ENCODE data around the gene MAP1LC3B.

MAP1LC3B gene

GRCh38 chr16:87391324-87391949 is 699 bp upstream of the MAP1LC3B start:
- H3K9me3 Mint-ChIP-seq = no peaks in the 10 kb centered on the region
- H3K4me3 Mint-ChIP-seq = peak overlapping the region; percentile 83 to 85
- DNase-seq (no peak), ATAC-seq (replicated peaks) (no peak)
- H3K27ac Mint-ChIP-seq = peak overlapping the region; percentile 89 to 90
- H3K36me3 Mint-ChIP-seq (ENCODE audit: insufficient read depth) = peaks cover 41% of the 10 kb centered on the region
- peaks cover 46 to 48% of the 10 kb centered on the region in 2 donors for H3K4me1 Mint-ChIP-seq (ENCODE audit: low read depth in 2 of 2)
- no peaks in the 10 kb centered on the region for H3K27me3 Mint-ChIP-seq

GRCh38 chr16:87392821-87393679 is 914 bp downstream of the MAP1LC3B start:
- ATAC-seq (replicated peaks) (no peak), DNase-seq (peak in 2 of 3 experiments; percentile 19 to 42)
- Mint-ChIP-seq H3K4me3 (peak overlapping the region; percentile 82 to 90), H3K4me1 (ENCODE audit: low read depth in 2 of 2) (peaks cover 36 to 41% of the 10 kb centered on the region in 2 donors), H3K9me3 (no peaks in the 10 kb centered on the region), H3K27ac (peak overlapping the region; percentile 71 to 88), H3K27me3 (no peaks in the 10 kb centered on the region), H3K36me3 (ENCODE audit: insufficient read depth) (peaks cover 56% of the 10 kb centered on the region)

- Mint-ChIP-seq H3K27me3 (no peaks in the 10 kb centered on the region), H3K36me3 (ENCODE audit: insufficient read depth) (peaks cover 55% of the 10 kb centered on the region), H3K27ac (peak overlapping the region; percentile 56 to 88), H3K4me3 (peak overlapping the region; percentile 82 to 90), H3K4me1 (ENCODE audit: low read depth in 2 of 2) (peaks cover 34 to 35% of the 10 kb centered on the region in 2 donors), H3K9me3 (no peaks in the 10 kb centered on the region)
- no peak for DNase-seq
- ATAC-seq (replicated peaks) = no peak
These were observed 1.5 kb downstream of the MAP1LC3B start for GRCh38 chr16:87393680-87394055.

- no peak for DNase-seq
- Mint-ChIP-seq H3K4me1 (ENCODE audit: low read depth in 2 of 2) (peaks cover 31 to 34% of the 10 kb centered on the region in 2 donors), H3K36me3 (ENCODE audit: insufficient read depth) (peaks cover 72% of the 10 kb centered on the region), H3K27me3 (no peaks in the 10 kb centered on the region), H3K9me3 (no peaks in the 10 kb centered on the region), H3K4me3 (peak overlapping the region; percentile 27 to 41), H3K27ac (peak overlapping the region; percentile 56 to 88)
- no peak for ATAC-seq (replicated peaks)
These were observed 3.2 kb downstream of the MAP1LC3B start for GRCh38 chr16:87395181-87395842.

DNA sequence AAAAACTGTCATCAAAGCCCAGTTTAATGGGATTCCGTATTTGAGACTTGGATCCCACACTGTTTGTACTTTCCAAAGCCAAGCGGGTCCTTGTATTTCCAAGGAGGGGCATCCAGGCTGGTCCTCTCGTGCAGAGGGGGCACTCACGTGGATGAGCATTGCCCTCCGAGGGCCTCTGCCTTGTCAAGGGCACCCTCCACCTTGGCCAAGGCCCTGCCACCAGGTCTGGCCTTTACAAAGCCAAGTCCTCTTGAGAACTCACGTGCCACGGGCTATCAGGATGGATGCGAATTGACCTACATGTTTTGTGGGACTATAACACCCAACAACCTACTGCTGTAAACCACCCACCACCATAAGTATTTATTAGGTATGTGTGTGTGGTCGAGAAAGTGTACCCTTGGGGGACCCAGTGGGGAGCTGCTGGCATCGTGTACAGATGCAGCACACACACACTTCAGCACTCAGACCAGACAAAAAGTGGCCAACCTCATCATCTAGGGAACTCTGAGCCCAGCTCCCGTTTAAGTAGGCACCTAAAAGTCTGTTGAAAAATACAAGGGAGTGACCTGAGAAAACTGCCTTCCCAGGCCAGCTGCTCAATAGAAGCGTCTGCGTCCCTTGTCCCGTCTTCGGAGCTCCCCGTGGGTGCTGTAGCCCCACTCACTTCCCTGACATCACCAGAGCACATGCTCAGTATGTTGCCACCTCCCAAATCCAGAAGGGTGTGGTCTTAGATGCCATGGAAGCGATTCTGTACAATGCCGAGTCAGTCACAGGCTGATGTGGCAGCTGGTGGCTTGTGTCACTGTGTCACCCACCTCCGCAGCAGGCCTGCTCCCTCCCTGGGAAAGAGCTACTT is 12.9 kb downstream of the MAP1LC3B start:
- H3K27me3 Mint-ChIP-seq = no peaks in the 10 kb centered on the region
- peak; percentile 15 for ATAC-seq (replicated peaks)

DNA sequence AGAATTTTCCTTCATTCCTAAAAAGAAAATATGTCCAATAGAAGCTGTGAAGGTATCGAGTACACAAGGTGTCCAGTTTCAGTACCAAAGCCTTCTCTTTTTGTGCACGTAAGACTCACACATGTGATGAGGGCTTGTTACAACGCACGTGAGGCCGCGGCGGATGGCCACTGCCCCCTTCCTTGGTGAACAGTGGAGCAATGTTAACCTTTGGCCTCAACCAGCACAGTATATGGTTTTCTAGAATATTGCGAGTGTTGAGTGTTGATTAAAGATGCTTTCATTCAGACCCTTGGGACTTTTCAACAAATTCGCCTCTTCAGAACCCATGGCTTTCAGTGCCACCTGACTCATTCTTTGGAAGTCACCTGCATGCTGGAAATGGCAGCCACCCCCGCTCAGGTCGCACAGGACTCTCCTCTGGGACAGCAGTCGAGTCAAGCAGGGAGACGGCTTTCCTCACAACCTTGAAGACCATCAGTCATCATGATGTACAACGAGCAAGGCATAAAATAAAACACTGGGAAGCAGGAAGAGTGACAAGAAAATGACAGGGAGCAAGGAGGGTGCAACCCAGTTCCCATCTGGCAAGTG is 14.5 kb downstream of the MAP1LC3B start:
- H3K27ac Mint-ChIP-seq = no peak overlapping the region
- H3K36me3 Mint-ChIP-seq (ENCODE audit: insufficient read depth) = peaks cover 84% of the 10 kb centered on the region
- H3K9me3 Mint-ChIP-seq = no peaks in the 10 kb centered on the region
- DNase-seq (no peak), ATAC-seq (replicated peaks) (no peak)
- no peak overlapping the region for H3K4me3 Mint-ChIP-seq
- no peaks in the 10 kb centered on the region for H3K27me3 Mint-ChIP-seq
- H3K4me1 Mint-ChIP-seq (ENCODE audit: low read depth in 2 of 2) = peaks cover 0 to 2% of the 10 kb centered on the region in 2 donors

More for the DNA sequence above, 12.9 kb downstream of the MAP1LC3B start:
- Mint-ChIP-seq H3K9me3 (no peaks in the 10 kb centered on the region), H3K4me1 (ENCODE audit: low read depth in 2 of 2) (no peaks in the 10 kb centered on the region), H3K36me3 (ENCODE audit: insufficient read depth) (peaks cover 85% of the 10 kb centered on the region), H3K4me3 (no peak overlapping the region), H3K27ac (peak overlapping the region; percentile 44 to 68)
- no peak for DNase-seq

GRCh38 chr16:87407511-87408112 is 15.5 kb downstream of the MAP1LC3B start:
- peak; percentile 68 for ATAC-seq (replicated peaks)
- H3K27ac Mint-ChIP-seq = peak overlapping the region in 1 of 2 donors; percentile 15

GRCh38 chr16:87409153-87409552 is 17.0 kb downstream of the MAP1LC3B start:
- ATAC-seq (replicated peaks) (no peak), DNase-seq (no peak)
- Mint-ChIP-seq H3K4me3 (no peak overlapping the region), H3K36me3 (ENCODE audit: insufficient read depth) (peaks cover 69% of the 10 kb centered on the region), H3K27me3 (no peaks in the 10 kb centered on the region), H3K9me3 (no peaks in the 10 kb centered on the region), H3K4me1 (ENCODE audit: low read depth in 2 of 2) (peaks cover 0 to 2% of the 10 kb centered on the region in 2 donors), H3K27ac (no peak overlapping the region)

More at GRCh38 chr16:87407511-87408112, 15.5 kb downstream of the MAP1LC3B start:
- no peak for DNase-seq
- Mint-ChIP-seq H3K36me3 (ENCODE audit: insufficient read depth) (peaks cover 78% of the 10 kb centered on the region), H3K4me3 (peak overlapping the region in 1 of 2 donors; percentile 25), H3K27me3 (no peaks in the 10 kb centered on the region), H3K9me3 (no peaks in the 10 kb centered on the region), H3K4me1 (ENCODE audit: low read depth in 2 of 2) (peaks cover 0 to 2% of the 10 kb centered on the region in 2 donors)

DNA sequence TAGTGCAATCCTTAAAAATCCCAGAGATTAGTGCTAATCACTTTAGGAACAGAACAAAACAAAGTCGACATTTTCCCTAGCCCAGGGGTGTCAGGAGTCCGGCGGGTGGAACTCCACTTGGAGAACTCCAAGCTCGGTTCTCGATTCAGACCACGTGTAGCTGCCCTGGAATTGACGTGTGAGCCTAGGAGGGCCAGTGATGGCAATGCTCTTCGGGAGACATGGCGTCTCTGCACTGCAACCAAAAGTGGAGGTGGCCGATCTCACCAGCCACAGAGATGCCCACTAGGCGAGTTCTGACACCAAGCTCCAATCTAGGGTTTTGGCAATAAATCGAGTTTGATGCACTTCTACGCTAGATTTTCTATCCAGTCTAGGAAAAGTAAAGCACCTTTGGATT is 17.6 kb downstream of the MAP1LC3B start:
- no peak for ATAC-seq (replicated peaks)
- Mint-ChIP-seq H3K27me3 (no peaks in the 10 kb centered on the region), H3K9me3 (no peaks in the 10 kb centered on the region), H3K4me3 (no peak overlapping the region), H3K27ac (no peak overlapping the region), H3K36me3 (ENCODE audit: insufficient read depth) (peaks cover 63% of the 10 kb centered on the region), H3K4me1 (ENCODE audit: low read depth in 2 of 2) (peaks cover 0 to 2% of the 10 kb centered on the region in 2 donors)
- no peak for DNase-seq

GRCh38 chr16:87410530-87410929 is 18.4 kb downstream of the MAP1LC3B start:
- H3K36me3 Mint-ChIP-seq (ENCODE audit: insufficient read depth) = peaks cover 56% of the 10 kb centered on the region

GRCh38 chr16:87410968-87411367 is 18.8 kb downstream of the MAP1LC3B start:
- H3K27ac Mint-ChIP-seq = peak overlapping the region in 1 of 2 donors; percentile 46
- H3K4me3 Mint-ChIP-seq = no peak overlapping the region
- H3K4me1 Mint-ChIP-seq (ENCODE audit: low read depth in 2 of 2) = peaks cover 0 to 2% of the 10 kb centered on the region in 2 donors
- DNase-seq (no peak), ATAC-seq (replicated peaks) (no peak)
- H3K9me3 Mint-ChIP-seq = no peaks in the 10 kb centered on the region
- no peaks in the 10 kb centered on the region for H3K27me3 Mint-ChIP-seq
- peaks cover 54% of the 10 kb centered on the region for H3K36me3 Mint-ChIP-seq (ENCODE audit: insufficient read depth)

More at GRCh38 chr16:87410530-87410929, 18.4 kb downstream of the MAP1LC3B start:
- H3K27ac Mint-ChIP-seq = peak overlapping the region in 1 of 2 donors; percentile 46
- ATAC-seq (replicated peaks) (no peak), DNase-seq (no peak)
- peaks cover 0 to 2% of the 10 kb centered on the region in 2 donors for H3K4me1 Mint-ChIP-seq (ENCODE audit: low read depth in 2 of 2)
- no peaks in the 10 kb centered on the region for H3K9me3 Mint-ChIP-seq
- no peaks in the 10 kb centered on the region for H3K27me3 Mint-ChIP-seq
- H3K4me3 Mint-ChIP-seq = no peak overlapping the region
